Right cardiac atrium (tissue), 5 donors: ENCODE measurements around the gene PRKACA. TPM values are rescaled to one million over a fixed set of nuclear protein-coding genes. Genes with fewer than 3 reads are reported as not detected.

ENCODE experiments used
- ATAC-seq, 2 donors: fragments of 200-7000 bp; cut with Tn5 transposase; one replicate each; pipeline versions ENCODE4 v1.8.0 to v1.9.1; 2020; ENCODE audit warnings: moderate library complexity in 2 of 2, mild to moderate bottlenecking in 1 of 2
- DNase-seq, 3 donors: peaks; one replicate each; pipeline ENCODE4 v3.0.0-alpha.2; 2020
- H3K27ac ChIP-seq: one replicate; pipeline ENCODE4 v1.5.1; 2013; ENCODE audit warnings: mild to moderate bottlenecking, low read length, control low read depth, moderate library complexity
- H3K27me3 ChIP-seq: one replicate; pipeline ENCODE4 v1.6.1; 2013; ENCODE audit not compliant: control insufficient read depth, insufficient read depth
- H3K4me1 ChIP-seq: one replicate; pipeline ENCODE4 v1.6.1; 2013; ENCODE audit warnings: low read length; ENCODE audit not compliant: control insufficient read depth, insufficient read depth
- H3K4me3 ChIP-seq: one replicate; pipeline ENCODE4 v1.5.1; 2013; ENCODE audit warnings: low read length, control low read depth
- H3K9me3 ChIP-seq: one replicate; pipeline ENCODE4 v1.6.1; 2013; ENCODE audit warnings: low read length; ENCODE audit not compliant: control insufficient read depth
- WGBS: extraction: QIAGEN DNeasy Blood & Tissue Kit; methylation state at CpG from one replicate; pipeline ENCODE4 v1.1.7; 2013; 5-methylcytosine and 5-hydroxymethylcytosine counted together
- intact Hi-C, 4 donors: fragments of 100-400 bp; cut with DNase I; formaldehyde crosslinking; loops; one replicate each; pipeline versions ENCODE4 v1.11.0 to v1.14.0; 2022 to 2023
- polyA plus RNA-seq: library from polyadenylated mRNA; stranded (reverse); fragments of 200-250 nt; gene quantifications from one replicate; pipeline ENCODE4 v1.2.3, GENCODE V29; 2013
- total RNA-seq, 4 donors: library from RNA; stranded (reverse); fragmentation: NEBNext Ultra II Directional; extraction: Animal tissue kit (Norgen Biotek cat#: 25700); gene quantifications; one replicate each; pipeline ENCODE4 v1.2.1, GENCODE V29; 2021
- donor health status: healthy with polysubstance abuse.
- donor health status: DM: no; HTN: yes; CAD: no.
- donor health status: DM: no; HTN: no; CAD: no.
- donor health status: DM: no; HTN: yes; CAD: no; lungs with severe emphysema.
- donor health status: DM: yes; HTN: yes; CAD: no.

Gene PRKACA
- total and polyA plus RNA-seq, 5 donors: 256 to 412 (median 356) TPM

DNA sequence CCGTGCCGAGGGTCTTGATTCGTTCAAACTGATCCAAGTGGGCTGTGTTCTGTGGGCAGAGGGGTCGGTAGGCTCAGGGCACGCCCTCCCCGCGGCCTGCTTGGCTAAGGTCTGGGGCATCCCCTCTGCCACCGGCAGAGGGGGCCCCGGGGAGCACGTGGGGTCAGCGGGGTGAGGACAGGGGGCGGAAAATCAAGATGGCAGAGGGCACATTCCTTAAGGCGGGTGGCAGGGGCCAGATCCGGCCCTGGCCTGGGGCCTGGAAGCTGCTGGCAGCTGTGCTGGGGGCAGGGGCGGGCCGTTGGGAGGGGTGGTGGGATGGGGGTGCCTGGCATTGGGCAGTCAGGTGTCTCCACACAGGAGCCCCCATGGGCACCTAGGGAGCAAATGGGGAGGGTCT is 10.7 kb downstream of the PRKACA start:
- ATAC-seq: peak in 1 of 2 donors; percentile 43
- peak in 2 of 3 donors; percentile 55 to 73 for DNase-seq
- Histone ChIP-seq H3K4me3 (no peak overlapping the region), H3K27ac (peak overlapping the region; percentile 93), H3K27me3 (no peaks in the 10 kb centered on the region), H3K4me1 (peaks cover 2% of the 10 kb centered on the region), H3K9me3 (no peaks in the 10 kb centered on the region)
- intact Hi-C loops: no loop called here
- WGBS: 74% methylated on average over 16 of the region's 16 CpGs

DNA sequence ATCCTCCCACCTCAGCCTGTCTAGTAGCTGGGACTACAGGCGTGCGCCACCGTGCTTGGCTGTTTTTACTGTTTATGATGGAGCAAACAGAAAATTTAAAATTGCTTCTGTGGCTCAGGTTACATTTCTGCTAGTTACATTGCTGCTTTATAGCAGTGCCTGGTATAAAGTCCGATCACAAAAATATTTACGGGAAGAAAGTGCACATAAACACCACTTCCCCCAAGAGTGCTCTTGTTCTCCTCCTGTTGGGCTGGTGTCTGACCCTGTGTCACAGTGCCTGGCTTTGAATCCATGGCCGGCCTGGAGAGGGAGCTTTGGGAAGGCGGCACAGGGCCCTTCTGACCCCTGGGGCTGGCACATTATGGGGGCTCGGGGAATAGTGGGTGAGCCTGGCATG is 11.9 kb downstream of the PRKACA start:
- intact Hi-C loops: no loop called here
- Histone ChIP-seq H3K27me3 (no peaks in the 10 kb centered on the region), H3K27ac (no peak overlapping the region), H3K4me3 (no peak overlapping the region), H3K4me1 (no peaks in the 10 kb centered on the region), H3K9me3 (no peaks in the 10 kb centered on the region)
- peak in 1 of 3 donors; percentile 37 for DNase-seq
- WGBS: 84% methylated on average over 8 of the region's 8 CpGs
- no peak for ATAC-seq

DNA sequence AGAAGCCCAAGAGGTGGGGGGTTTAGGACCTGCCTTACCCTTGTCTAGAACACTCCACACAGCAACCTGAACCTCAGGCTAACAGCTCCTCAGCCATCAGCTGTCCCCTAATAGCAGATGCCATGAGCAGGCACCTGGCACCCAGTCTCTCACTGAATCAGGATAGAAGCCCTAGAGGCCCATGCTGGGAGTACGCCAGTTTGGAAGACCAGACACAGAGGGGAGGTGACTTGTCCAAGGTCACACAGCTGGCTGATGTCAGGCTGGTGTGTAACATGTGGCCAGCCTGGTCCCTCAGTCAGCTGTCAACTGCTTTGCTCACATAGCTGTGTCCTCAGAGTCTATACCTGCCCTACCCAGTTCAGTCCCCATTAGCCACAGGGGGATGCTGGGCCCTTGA is 14.3 kb downstream of the PRKACA start:
- H3K9me3 ChIP-seq: no peaks in the 10 kb centered on the region
- WGBS: 91% methylated on average over 1 of the region's 1 CpG
- H3K27me3 ChIP-seq: no peaks in the 10 kb centered on the region
- no peak overlapping the region for H3K4me3 ChIP-seq
- H3K27ac ChIP-seq: no peak overlapping the region
- intact Hi-C loops: no loop called here
- peak in 1 of 3 donors; percentile 24 for DNase-seq
- no peaks in the 10 kb centered on the region for H3K4me1 ChIP-seq
- no peak for ATAC-seq

DNA sequence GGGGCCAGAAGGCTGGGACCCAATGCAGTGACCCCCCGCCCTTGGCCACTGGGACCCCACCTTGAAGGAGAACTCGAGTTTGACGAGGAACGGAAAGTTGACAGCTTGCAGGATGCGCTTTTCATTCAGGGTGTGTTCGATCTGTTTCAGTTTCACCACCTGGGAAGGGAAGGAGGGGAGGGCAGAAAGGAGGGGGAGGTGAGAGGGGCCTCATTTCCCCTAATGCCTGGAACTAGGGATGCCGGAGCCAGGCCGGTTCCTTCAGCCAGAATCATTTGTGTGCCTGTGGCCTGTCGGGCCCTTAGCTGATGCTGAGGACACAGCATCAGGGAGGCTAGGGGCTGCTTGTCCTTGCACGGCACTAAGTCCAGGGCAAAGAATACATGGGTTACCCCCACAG is 14.8 kb downstream of the PRKACA start:
- no peaks in the 10 kb centered on the region for H3K9me3 ChIP-seq
- no peak for DNase-seq
- H3K4me3 ChIP-seq: no peak overlapping the region
- WGBS: 87% methylated on average over 10 of the region's 10 CpGs
- ATAC-seq: no peak
- no peaks in the 10 kb centered on the region for H3K27me3 ChIP-seq
- no peak overlapping the region for H3K27ac ChIP-seq
- no peaks in the 10 kb centered on the region for H3K4me1 ChIP-seq
- intact Hi-C loops: no loop called here

DNA sequence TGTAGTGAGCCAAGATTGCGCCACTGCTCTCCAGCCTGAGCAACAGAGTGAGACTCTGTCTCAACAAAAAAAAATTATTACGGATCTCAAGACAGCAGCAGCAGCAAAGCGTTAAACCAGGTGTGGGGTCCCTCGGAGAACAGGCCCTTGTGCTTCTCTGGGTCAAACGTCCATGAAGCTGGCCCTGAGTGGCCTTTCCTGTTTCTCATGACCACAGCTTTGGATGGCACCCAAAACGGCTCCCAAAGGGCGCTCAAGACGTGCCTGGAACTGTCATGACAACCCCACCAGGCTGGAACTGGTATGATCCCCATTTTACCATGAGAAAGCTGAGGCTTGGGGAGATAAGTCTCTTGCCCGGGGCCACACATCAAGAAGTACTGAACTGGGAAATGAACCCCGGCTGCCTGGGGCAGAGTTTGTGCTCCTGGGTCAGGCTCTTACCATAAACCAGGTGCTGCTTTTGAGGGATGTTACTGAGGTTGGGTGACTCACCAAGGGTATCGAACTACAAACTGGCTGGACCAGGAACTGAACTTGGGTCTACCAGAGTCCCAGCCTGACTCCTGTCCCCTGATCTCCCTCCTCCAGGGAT is 15.4 kb downstream of the PRKACA start:
- intact Hi-C loops: no loop called here
- DNase-seq (peak; percentile 29 to 69 (median 45)), ATAC-seq (peak; percentile 10 to 16)
- peak overlapping the region; percentile 48 for H3K27ac ChIP-seq
- WGBS: 58% methylated on average over 11 of the region's 11 CpGs
- H3K4me1 ChIP-seq: no peaks in the 10 kb centered on the region
- no peak overlapping the region for H3K4me3 ChIP-seq
- H3K27me3 ChIP-seq: no peaks in the 10 kb centered on the region
- H3K9me3 ChIP-seq: no peaks in the 10 kb centered on the region

DNA sequence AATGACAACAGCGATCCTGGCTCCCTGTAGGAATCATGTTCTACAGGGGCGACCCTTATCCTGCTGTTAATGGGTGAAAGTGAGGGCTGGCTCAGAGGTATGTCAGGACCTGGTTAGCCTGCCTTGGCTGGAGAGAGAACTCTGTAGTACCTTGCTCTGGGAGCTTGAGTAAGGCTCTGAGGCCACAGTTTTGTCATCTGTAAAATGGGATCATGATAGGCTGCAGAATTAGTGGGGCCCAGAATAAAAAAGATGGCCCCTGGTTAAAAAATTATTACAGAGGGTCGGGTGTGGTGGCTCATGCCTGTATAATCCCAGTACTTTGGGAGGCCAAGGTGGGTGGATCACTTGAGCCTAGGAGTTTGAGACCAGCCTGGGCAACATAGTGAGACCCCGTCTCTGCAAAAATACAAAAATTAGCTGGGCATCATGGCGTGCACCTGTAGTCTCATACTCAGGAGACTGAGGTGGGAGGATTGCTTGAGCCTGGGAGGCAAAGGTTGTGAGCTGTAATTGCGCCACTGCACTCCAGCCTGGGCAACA is 16.5 kb downstream of the PRKACA start:
- ATAC-seq: no peak
- intact Hi-C loops: no loop called here
- H3K27ac ChIP-seq: no peak overlapping the region

DNA sequence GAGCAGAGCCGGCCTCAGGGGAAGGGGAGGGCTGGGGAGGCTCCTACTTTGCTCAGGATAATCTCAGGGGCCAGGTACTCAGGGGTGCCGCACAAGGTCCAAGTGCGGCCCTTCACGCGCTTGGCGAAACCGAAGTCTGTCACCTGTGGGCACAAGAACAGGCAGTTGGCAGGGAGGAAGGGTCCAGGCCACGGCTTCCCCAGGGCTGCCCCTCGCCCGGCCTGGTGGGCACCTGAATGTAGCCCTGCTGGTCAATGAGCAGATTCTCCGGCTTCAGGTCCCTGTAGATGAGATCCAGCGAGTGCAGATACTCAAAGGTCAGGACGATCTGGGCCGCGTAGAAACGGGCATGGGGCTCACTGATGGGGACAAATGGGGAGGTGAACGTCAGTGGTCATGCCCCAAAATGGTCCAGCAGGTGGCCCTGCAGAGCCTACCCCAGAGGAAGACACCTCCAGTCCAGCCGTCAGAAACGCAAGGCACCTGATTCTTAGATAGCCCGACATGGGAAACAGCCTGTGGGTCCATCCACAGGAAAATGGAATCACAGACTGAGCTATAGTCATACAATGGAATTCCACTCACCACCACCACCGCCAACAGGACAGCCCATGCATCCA is 19.9 kb downstream of the PRKACA start:
- no peak overlapping the region for H3K4me3 ChIP-seq
- no peaks in the 10 kb centered on the region for H3K9me3 ChIP-seq
- ATAC-seq: no peak
- H3K27ac ChIP-seq: no peak overlapping the region
- no peaks in the 10 kb centered on the region for H3K4me1 ChIP-seq
- DNase-seq: no peak
- intact Hi-C loops: no loop called here
- H3K27me3 ChIP-seq: no peaks in the 10 kb centered on the region
- 79% methylated on average over 21 of the region's 21 CpGs for WGBS

More for the DNA sequence above, 16.5 kb downstream of the PRKACA start:
- Histone ChIP-seq H3K27me3 (no peaks in the 10 kb centered on the region), H3K9me3 (no peaks in the 10 kb centered on the region), H3K4me1 (no peaks in the 10 kb centered on the region), H3K4me3 (no peak overlapping the region)
- peak in 1 of 3 donors; percentile 11 for DNase-seq
- 96% methylated on average over 6 of the region's 6 CpGs for WGBS

DNA sequence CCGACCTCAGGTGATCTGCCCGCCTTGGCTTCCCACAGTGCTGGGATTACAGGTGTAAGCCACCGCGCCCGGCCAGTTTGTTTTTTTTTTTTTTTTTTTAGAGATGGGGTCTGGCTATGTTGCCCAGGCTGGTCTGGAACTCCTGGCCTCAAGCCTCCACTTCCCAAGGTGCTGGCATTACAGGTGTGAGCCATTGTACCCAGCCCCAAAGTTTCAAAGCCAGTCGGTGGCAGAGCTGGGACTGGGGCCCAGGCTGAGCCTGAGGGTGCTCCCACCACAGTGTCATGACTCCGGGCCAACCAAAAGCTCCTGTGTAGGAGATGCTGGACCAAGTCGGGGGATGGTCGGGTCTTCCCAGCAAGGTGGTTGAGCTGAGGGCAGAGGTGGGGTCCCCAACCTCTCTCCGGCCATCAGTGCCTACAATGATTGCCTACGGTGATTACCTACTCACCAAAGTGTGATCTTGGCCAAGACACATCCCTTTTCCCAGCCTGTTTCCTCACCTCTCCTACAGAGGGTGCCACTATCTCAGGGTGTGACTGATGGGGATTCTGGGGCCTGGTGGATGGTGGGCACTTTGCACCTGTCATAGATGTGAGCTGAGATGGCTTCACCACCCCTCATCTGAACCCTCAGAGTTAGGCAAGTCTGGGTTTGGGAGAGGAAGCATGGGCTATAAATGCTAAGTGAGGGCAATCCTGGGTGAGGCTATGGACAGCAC is 21.1 kb downstream of the PRKACA start:
- no peak overlapping the region for H3K27ac ChIP-seq
- 95% methylated on average over 11 of the region's 11 CpGs for WGBS
- ATAC-seq (no peak), DNase-seq (no peak)
- H3K4me1 ChIP-seq: no peaks in the 10 kb centered on the region
- H3K9me3 ChIP-seq: no peaks in the 10 kb centered on the region
- H3K27me3 ChIP-seq: no peaks in the 10 kb centered on the region
- intact Hi-C loops: no loop called here
- H3K4me3 ChIP-seq: no peak overlapping the region

DNA sequence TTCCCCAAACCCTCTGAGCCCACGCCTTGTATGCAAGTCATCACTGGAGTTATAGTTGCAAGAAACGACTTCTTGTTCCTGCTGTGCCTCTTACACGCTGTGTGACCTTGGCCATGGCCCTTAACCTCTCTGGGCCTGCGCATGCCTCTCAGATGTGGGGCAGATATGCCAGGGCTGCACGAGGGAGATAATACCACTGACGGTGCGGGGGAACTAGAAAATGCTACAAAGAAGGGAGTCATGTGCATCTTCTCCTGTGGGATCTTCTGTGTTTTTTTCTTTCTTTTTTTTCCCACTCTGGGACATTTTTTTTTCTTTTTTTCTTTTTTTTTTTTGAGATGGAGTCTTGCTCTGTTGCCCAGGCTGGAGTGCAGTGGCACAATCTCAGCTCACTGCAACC is 22.7 kb downstream of the PRKACA start:
- 82% methylated on average over 7 of the region's 7 CpGs for WGBS
- Histone ChIP-seq H3K27me3 (no peaks in the 10 kb centered on the region), H3K9me3 (no peaks in the 10 kb centered on the region), H3K4me1 (no peaks in the 10 kb centered on the region), H3K27ac (no peak overlapping the region), H3K4me3 (no peak overlapping the region)
- ATAC-seq: no peak
- intact Hi-C loops: no loop called here
- DNase-seq: no peak

DNA sequence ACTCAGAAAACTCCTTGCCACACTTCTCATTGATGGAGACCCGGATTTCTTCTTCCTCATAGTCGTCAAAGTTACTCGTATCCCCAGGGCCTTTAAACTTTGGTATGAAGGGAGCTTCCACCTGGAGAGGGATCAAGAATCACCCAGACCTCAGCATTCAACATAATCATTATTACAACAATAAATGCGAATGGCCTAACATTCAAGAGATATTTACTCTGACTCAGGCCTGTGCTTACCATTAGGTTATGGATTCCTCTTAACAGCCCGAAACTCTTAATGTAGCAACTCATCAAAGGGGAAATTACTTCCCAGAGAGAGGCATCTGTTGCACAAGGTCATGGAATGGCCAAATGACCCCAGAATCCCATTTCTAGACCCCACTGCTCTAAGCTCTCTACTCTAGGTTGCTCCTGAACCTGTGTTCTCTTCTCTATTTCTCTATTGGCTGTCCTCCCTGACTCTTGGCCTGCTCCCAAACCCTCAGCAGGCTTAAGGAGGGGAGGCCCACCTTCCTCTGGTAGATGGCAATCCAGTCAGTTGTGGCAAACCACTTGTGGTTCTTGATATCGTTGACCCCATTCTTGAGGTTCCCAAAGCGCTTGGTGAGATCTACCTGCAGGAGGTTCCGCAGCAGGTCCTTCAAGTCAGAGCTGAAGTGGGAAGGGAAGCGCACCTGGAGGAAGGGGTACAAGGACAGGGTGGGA is 24.3 kb downstream of the PRKACA start:
- Histone ChIP-seq H3K9me3 (no peaks in the 10 kb centered on the region), H3K4me3 (no peak overlapping the region), H3K27me3 (no peaks in the 10 kb centered on the region), H3K4me1 (no peaks in the 10 kb centered on the region), H3K27ac (no peak overlapping the region)
- ATAC-seq (no peak), DNase-seq (no peak)
- WGBS: 96% methylated on average over 9 of the region's 9 CpGs
- intact Hi-C loops: no loop called here
